HCT116 (cell line): ENCODE results near the gene CCSAP. TPM values are rescaled to one million over a fixed set of nuclear protein-coding genes. Genes with fewer than 3 reads are reported as not detected.
"Not testable (repeated sequence)": the region's sequence is repeated elsewhere in the genome, so short reads cannot be mapped to it uniquely, and the experiment has no call there.

Experiments
- ATAC-seq: fragments of 200-7000 bp; cut with Tn5 transposase; 2 replicates; pipeline ENCODE4 v1.9.1; 2020; ENCODE audit warnings: mild to moderate bottlenecking, moderate library complexity
- BruUV-seq: library from RNA; stranded (reverse); fragments of 400-500 nt; replicated peaks from 2 replicates; lab custom pipeline; 2021; lab: Mats Ljungman, UMichigan
- CTCF ChIA-PET: fragments of 300-600 bp; sonication (Branson Sonifier 250); formaldehyde crosslinking; loops from one replicate; lab custom pipeline; 2021; ENCODE audit warnings: antibody characterized with exemption; lab: Charles Lee
- POLR2A ChIA-PET: fragments of 300-600, 350-600 bp; sonication (Branson Sonifier 250); formaldehyde crosslinking; loops from one replicate; lab custom pipeline; 2021; ENCODE audit warnings: antibody characterized with exemption; lab: Charles Lee
- RAD21 ChIA-PET, 2 experiments: fragments of 300-600 bp; sonication (Branson Sonifier 250); formaldehyde crosslinking; loops; one replicate each; lab custom pipeline; 2023; ENCODE audit warnings: low total read pairs in 2 of 2; ENCODE audit not compliant: uncharacterized antibody in 2 of 2, unreplicated experiment in 2 of 2, low non-redundant PET in 1 of 2; lab: Charles Lee
- DNase-seq: peaks from one replicate; pipeline ENCODE4 v3.0.0-alpha.2; 2010; ENCODE audit warnings: low read depth, low spot score
- H2AFZ ChIP-seq: fragments of 200-600 bp; shearing (Covaris generic), sonication (generic); 2 replicates; pipeline ENCODE4 v1.6.1; 2017; ENCODE audit warnings: low read depth, mixed run types, mixed read lengths, antibody characterized with exemption, low read length; ENCODE audit not compliant: poor library complexity, severe bottlenecking
- H3K27ac ChIP-seq: 2 replicates; pipeline ENCODE4 v1.5.1; 2012; ENCODE audit warnings: low read depth, low read length
- H3K27me3 ChIP-seq: fragments of 200-600 bp; sonication (generic); 2 replicates; pipeline ENCODE4 v1.6.1; 2016; ENCODE audit warnings: mixed run types, low read length, mixed read lengths; ENCODE audit not compliant: insufficient read depth
- H3K36me3 ChIP-seq, 2 experiments: fragments of 200-500 bp in 1 of 2; fragments of 200-600 bp in 1 of 2; sonication (Bioruptor generic) in 1 of 2; sonication (generic) in 1 of 2; 2 replicates each; pipeline versions ENCODE4 v1.5.1 to v1.6.1; 2014 to 2016; ENCODE audit warnings: low read length in 2 of 2, inconsistent platforms in 1 of 2, mixed read lengths in 1 of 2, mixed run types in 1 of 2; ENCODE audit not compliant: insufficient read depth in 2 of 2, control insufficient read depth in 1 of 2
- H3K4me1 ChIP-seq, 2 experiments: fragments of 200-600 bp in 1 of 2; sonication (generic) in 1 of 2; 2 replicates each; pipeline versions ENCODE4 v1.5.1 to v1.6.1; 2012 to 2017; ENCODE audit warnings: low read length in 2 of 2, inconsistent platforms in 1 of 2, mild to moderate bottlenecking in 1 of 2, mixed read lengths in 1 of 2, mixed run types in 1 of 2, moderate library complexity in 1 of 2; ENCODE audit not compliant: insufficient read depth in 2 of 2, control insufficient read depth in 1 of 2
- H3K4me2 ChIP-seq: fragments of 200-600 bp; sonication (generic); 2 replicates; pipeline ENCODE4 v1.6.1; 2017; ENCODE audit warnings: mixed run types, low read length, mixed read lengths
- H3K4me3 ChIP-seq, 2 experiments: fragments of 200-600 bp in 1 of 2; sonication (generic) in 1 of 2; replicated peaks in 1 of 2; 2 replicates each; pipeline ENCODE4 v1.5.1; 2011 to 2016; ENCODE audit warnings: low read length in 2 of 2, control low read depth in 1 of 2, low read depth in 1 of 2, mild to moderate bottlenecking in 1 of 2, mixed read lengths in 1 of 2, mixed run types in 1 of 2
- H3K79me2 ChIP-seq: fragments of 200-600 bp; sonication (generic); 2 replicates; pipeline ENCODE4 v1.6.1; 2017; ENCODE audit warnings: mild to moderate bottlenecking, mixed run types, low read length, moderate library complexity, mixed read lengths; ENCODE audit not compliant: insufficient read depth
- H3K9ac ChIP-seq: fragments of 200-600 bp; sonication (generic); 2 replicates; pipeline ENCODE4 v1.6.1; 2016; ENCODE audit warnings: low read length, mixed read lengths
- H3K9me2 ChIP-seq: fragments of 200-600 bp; sonication (generic), shearing (Covaris generic); 2 replicates; pipeline ENCODE4 v1.6.1; 2017; ENCODE audit warnings: mixed run types, mild to moderate bottlenecking, moderate library complexity; ENCODE audit not compliant: insufficient read depth
- H3K9me3 ChIP-seq, 2 experiments: fragments of 200-500 bp in 1 of 2; fragments of 200-600 bp in 1 of 2; sonication (Bioruptor generic) in 1 of 2; sonication (generic) in 1 of 2; 2 replicates each; pipeline ENCODE4 v1.6.1; 2014 to 2017; ENCODE audit warnings: low read length in 2 of 2, mixed read lengths in 2 of 2, inconsistent platforms in 1 of 2, low read depth in 1 of 2, mild to moderate bottlenecking in 1 of 2, mixed run types in 1 of 2, moderate library complexity in 1 of 2; ENCODE audit not compliant: control insufficient read depth in 1 of 2, insufficient read depth in 1 of 2
- H4K20me1 ChIP-seq: fragments of 200-600 bp; sonication (generic), shearing (Covaris generic); 2 replicates; pipeline ENCODE4 v1.6.1; 2017; ENCODE audit warnings: mixed run types, mild to moderate bottlenecking, moderate library complexity; ENCODE audit not compliant: insufficient read depth
- CEBPB ChIP-seq: IDR thresholded peaks from 2 replicates; pipeline ENCODE4 v1.6.1; 2012; ENCODE audit warnings: low read depth
- SIN3A ChIP-seq: IDR thresholded peaks from 2 replicates; pipeline ENCODE4 v1.6.1; 2012; ENCODE audit warnings: low read depth
- TCF7L2 ChIP-seq: IDR thresholded peaks from 2 replicates; pipeline ENCODE4 v1.7.0; 2011; ENCODE audit warnings: borderline replicate concordance, inconsistent platforms; ENCODE audit not compliant: insufficient read depth, insufficient read length; ENCODE audit errors: extremely low read depth
- intact Hi-C: fragments of 100-400 bp; cut with micrococcal nuclease; formaldehyde crosslinking; loops from 2 replicates; pipeline ENCODE4 v1.10.0; 2022
- total RNA-seq: library from RNA; stranded (reverse); gene quantifications from one replicate; pipeline ENCODE4 v1.2.1, GENCODE V29; 2021; ENCODE audit not compliant: unreplicated experiment

CCSAP gene
- total RNA-seq, 1 experiment from 2014 or later: 10.9 TPM

- Histone ChIP-seq H2AFZ (no peak overlapping the region), H3K9ac (no peak overlapping the region), H3K4me2 (no peak overlapping the region)
- peak; percentile 74 for ATAC-seq
- POLR2A ChIA-PET: no interaction called here
- TF ChIP-seq TCF7L2 (no peak), SIN3A (no peak), CEBPB (no peak)
- TF ChIP-seq, all 23 proteins: peak for 0
- Histone ChIP-seq H3K4me1 (no peaks in the 10 kb centered on the region), H3K79me2 (no peaks in the 10 kb centered on the region), H3K27ac (no peak overlapping the region), H3K4me3 (no peak overlapping the region), H3K27me3 (no peaks in the 10 kb centered on the region), H3K9me3 (no peaks in the 10 kb centered on the region), H3K9me2 (no peaks in the 10 kb centered on the region), H4K20me1 (no peaks in the 10 kb centered on the region), H3K36me3 (no peaks in the 10 kb centered on the region)
- RAD21 ChIA-PET: no interaction called here
- intact Hi-C loops: no loop called here
- BruUV-seq: no TSS peak
- DNase-seq: no peak
- CTCF ChIA-PET: no interaction called here
Measured at GRCh38 chr1:229378586-229379367, 35.9 kb upstream of the CCSAP start.

GRCh38 chr1:229378035-229378434 is 35.2 kb upstream of the CCSAP start:
- H3K9me2 ChIP-seq, BruUV-seq, DNase-seq, CTCF ChIA-PET, H3K79me2 ChIP-seq, H3K4me3 ChIP-seq, H2AFZ ChIP-seq, RAD21 ChIA-PET, H3K9me3 ChIP-seq, intact Hi-C loops, H3K4me1 ChIP-seq, H4K20me1 ChIP-seq, ATAC-seq, H3K9ac ChIP-seq, POLR2A ChIA-PET, H3K27ac ChIP-seq, H3K27me3 ChIP-seq, H3K4me2 ChIP-seq, H3K36me3 ChIP-seq: not testable (repeated sequence)
